A549 (cell line): ENCODE results near the gene MTPN. TPM values are rescaled to one million over a fixed set of nuclear protein-coding genes. Genes with fewer than 3 reads are reported as not detected.
A peak's percentile ranks its signal among the peaks of the same experiment; 100 is the strongest.

Source experiments
- ATAC-seq, 2 experiments: fragments of 200-7000 bp in 1 of 2; fragments of >200 bp in 1 of 2; cut with Nextera tagmentation in 1 of 2; cut with Tn5 transposase in 1 of 2; 3 replicates each; pipeline versions ENCODE4 v1.8.0 to v1.9.1; 2018 to 2020; ENCODE audit warnings: mild to moderate bottlenecking in 1 of 2, moderate library complexity in 1 of 2
- CTCF ChIA-PET: fragments of 300-600 bp; sonication (Branson Sonifier 250); formaldehyde crosslinking; extraction: SDS; loops from one replicate; lab custom pipeline; 2021; ENCODE audit warnings: antibody characterized with exemption, inconsistent platforms; lab: Yijun Ruan, JAX
- POLR2A ChIA-PET: fragments of 350-600 bp; formaldehyde crosslinking; extraction: SDS; loops from one replicate; lab custom pipeline; 2021; ENCODE audit warnings: antibody characterized with exemption, inconsistent platforms; lab: Yijun Ruan, JAX
- DNase-seq, 2 experiments: peaks; one replicate each; pipeline versions ENCODE4 v3.0.0 to v3.0.0-alpha.2; 2011 to 2016; ENCODE audit warnings: low read depth in 1 of 2, low spot score in 1 of 2
- FAIRE-seq: peaks from 2 replicates; lab custom pipeline; 2011; peaks lifted over from hg19 to GRCh38; lab: Jason Lieb, UNC
- H3K27ac ChIP-seq, 2 experiments: fragments of >200 bp; sonication (Bioruptor Twin); formaldehyde crosslinking; 3 replicates each; pipeline ENCODE4 v1.5.1; 2016 to 2017
- H3K4me1 ChIP-seq: fragments of >200 bp; sonication (Bioruptor Twin); formaldehyde crosslinking; 3 replicates; pipeline ENCODE4 v1.6.1; 2016
- H3K4me2 ChIP-seq: fragments of >200 bp; sonication (Bioruptor Twin); formaldehyde crosslinking; 3 replicates; pipeline ENCODE4 v1.6.1; 2016
- H3K4me3 ChIP-seq: fragments of >200 bp; sonication (Bioruptor Twin); formaldehyde crosslinking; 3 replicates; pipeline ENCODE4 v1.5.1; 2016
- H3K9me3 ChIP-seq: fragments of >200 bp; sonication (Bioruptor Twin); formaldehyde crosslinking; 3 replicates; pipeline ENCODE4 v1.6.1; 2016
- CBX2 ChIP-seq: fragments of 200-600 bp; sonication (generic); IDR thresholded peaks from 2 replicates; pipeline ENCODE4 v1.6.1; 2016; ENCODE audit warnings: low read depth, mild to moderate bottlenecking, borderline replicate concordance
- CHD2 ChIP-seq: fragments of 150-350 bp; IDR thresholded peaks from 2 replicates; pipeline ENCODE4 v1.6.1; 2014; ENCODE audit warnings: low read length; ENCODE audit not compliant: partially characterized antibody
- CHD4 ChIP-seq: fragments of 200-600 bp; sonication (generic); IDR thresholded peaks from 2 replicates; pipeline ENCODE4 v1.6.1; 2016; ENCODE audit warnings: antibody characterized with exemption, mild to moderate bottlenecking, borderline replicate concordance
- FOXS1 ChIP-seq: fragments of 250-450 bp; sonication (Bioruptor Pico); IDR thresholded peaks from 2 replicates; pipeline ENCODE4 v1.5.0; 2020; ENCODE audit warnings: mild to moderate bottlenecking, moderate library complexity
- GATA3 ChIP-seq: IDR thresholded peaks from 2 replicates; pipeline ENCODE4 v1.6.1; 2012; ENCODE audit warnings: borderline replicate concordance
- HDAC2 ChIP-seq: fragments of 200-600 bp; sonication (generic); IDR thresholded peaks from 2 replicates; pipeline ENCODE4 v1.6.1; 2016
- HEYL ChIP-seq: fragments of 250-450 bp; sonication (Bioruptor Pico); IDR thresholded peaks from 2 replicates; pipeline ENCODE4 v1.8.0; 2021; ENCODE audit warnings: mild to moderate bottlenecking, moderate library complexity
- HOXB13 ChIP-seq: fragments of 250-450 bp; sonication (Bioruptor Pico); IDR thresholded peaks from 2 replicates; pipeline ENCODE4 v1.5.0; 2020; ENCODE audit warnings: low read depth, mild to moderate bottlenecking, moderate library complexity
- JUN ChIP-seq, 2 experiments: fragments of >200 bp; sonication (Bioruptor Twin); formaldehyde crosslinking; IDR thresholded peaks; 2 replicates in 1 of 2; 3 replicates in 1 of 2; pipeline ENCODE4 v1.6.1; 2016 to 2017
- MYC ChIP-seq: IDR thresholded peaks from 2 replicates; pipeline ENCODE4 v1.6.1; 2012; ENCODE audit warnings: mild to moderate bottlenecking, inconsistent platforms, low read length, improper control_type of control experiment, borderline replicate concordance
- RAD21 ChIP-seq, 2 experiments: fragments of >200 bp in 1 of 2; sonication (Bioruptor Twin) in 1 of 2; formaldehyde crosslinking in 1 of 2; IDR thresholded peaks in 1 of 2; conservative IDR thresholded peaks in 1 of 2; 2 replicates in 1 of 2; 3 replicates in 1 of 2; pipeline ENCODE4 v1.6.1; 2012 to 2018; ENCODE audit warnings: inconsistent platforms in 1 of 2
- RFX5 ChIP-seq: fragments of 450-650 bp; IDR thresholded peaks from 2 replicates; pipeline ENCODE4 v1.7.1; 2014; ENCODE audit warnings: antibody characterized with exemption, mild to moderate bottlenecking, moderate library complexity
- SMC3 ChIP-seq: fragments of >200 bp; sonication (Bioruptor Twin); formaldehyde crosslinking; IDR thresholded peaks from 3 replicates; pipeline ENCODE4 v1.6.1; 2018; ENCODE audit warnings: inconsistent platforms
- SREBF2 ChIP-seq: fragments of 450-650 bp; IDR thresholded peaks from 2 replicates; pipeline ENCODE4 v1.6.1; 2014; ENCODE audit warnings: mild to moderate bottlenecking, moderate library complexity
- TFCP2L1 ChIP-seq: fragments of 250-450 bp; sonication (Bioruptor Pico); IDR thresholded peaks from 2 replicates; pipeline ENCODE4 v1.5.0; 2021; ENCODE audit warnings: mild to moderate bottlenecking
- ZFP36 ChIP-seq: fragments of 450-650 bp; IDR thresholded peaks from 2 replicates; pipeline ENCODE4 v1.6.1; 2014; ENCODE audit warnings: borderline replicate concordance; ENCODE audit not compliant: partially characterized antibody
- ZNF302 ChIP-seq: fragments of 250-450 bp; sonication (Bioruptor Pico); IDR thresholded peaks from 2 replicates; pipeline ENCODE4 v1.9.0; 2021; ENCODE audit warnings: inconsistent platforms, mild to moderate bottlenecking, moderate library complexity
- ZSCAN20 ChIP-seq: fragments of 250-450 bp; sonication (Bioruptor Pico); IDR thresholded peaks from 2 replicates; pipeline ENCODE4 v1.8.0; 2022; ENCODE audit warnings: mild to moderate bottlenecking, moderate library complexity
- WGBS: methylation state at CpG from one replicate; pipeline ENCODE4 v1.1.6; 2017; ENCODE audit errors: missing lambda C conversion rate; 5-methylcytosine and 5-hydroxymethylcytosine counted together
- polyA plus RNA-seq, 4 experiments: library from polyadenylated mRNA; depleted of rRNA in 3 of 4; stranded (reverse); fragments of >200 nt; fragmentation: RNase III in 1 of 4; extraction: RNeasy Plus Mini Kit Qiagen cat#74134 plus additional on column Dnase treatment in 1 of 4; gene quantifications; 2 replicates in 3 of 4; 3 replicates in 1 of 4; pipeline ENCODE4 v1.2.3, GENCODE V29; 2011 to 2017
- TF ChIP-seq, protein P1 (sequence below): fragments of >200 bp; sonication (Bioruptor Twin); formaldehyde crosslinking; IDR thresholded peaks from 3 replicates; pipeline ENCODE4 v1.5.1; 2016
- TF ChIP-seq, protein P2 (sequence below): fragments of 150-350 bp; IDR thresholded peaks from 2 replicates; pipeline ENCODE4 v1.6.1; 2014; ENCODE audit warnings: low read depth, mild to moderate bottlenecking, low read length
- TF ChIP-seq, protein P3 (sequence below): IDR thresholded peaks from 2 replicates; pipeline ENCODE4 v1.6.1; 2012
- TF ChIP-seq, protein P4 (sequence below): IDR thresholded peaks from 2 replicates; pipeline ENCODE4 v1.6.1; 2012

Gene MTPN
- polyA plus RNA-seq, 2 of the 4 experiments (the other 2 are of a cell fraction), result 147 to 206 TPM

DNA sequence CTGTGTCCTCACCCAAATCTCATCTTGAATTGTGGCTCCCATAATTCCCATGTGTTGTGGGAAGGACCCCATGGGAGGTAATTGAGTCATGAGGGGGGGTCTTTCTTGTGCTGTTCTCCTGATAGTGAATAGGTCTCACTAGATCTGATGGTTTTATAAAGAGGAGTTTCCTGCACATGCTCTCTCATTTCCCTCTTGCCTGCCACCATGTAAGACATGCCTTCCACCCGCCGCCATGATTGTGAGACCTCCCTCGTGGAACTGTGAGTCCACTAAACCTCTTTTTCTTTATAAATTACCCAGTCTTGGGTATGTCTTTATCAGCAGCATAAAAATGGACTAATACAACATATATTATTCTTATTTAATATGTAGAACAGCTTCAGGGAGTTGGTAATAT lies 29.0 kb upstream of the MTPN start:
- Histone ChIP-seq H3K4me3 (no peak overlapping the region), H3K9me3 (no peaks in the 10 kb centered on the region), H3K27ac (no peak overlapping the region), H3K4me1 (no peaks in the 10 kb centered on the region), H3K4me2 (no peak overlapping the region)
- no peak for DNase-seq
- no peak for TF ChIP-seq FOXS1 (CRISPR knock-in tag)
- TF ChIP-seq, protein P1, sequence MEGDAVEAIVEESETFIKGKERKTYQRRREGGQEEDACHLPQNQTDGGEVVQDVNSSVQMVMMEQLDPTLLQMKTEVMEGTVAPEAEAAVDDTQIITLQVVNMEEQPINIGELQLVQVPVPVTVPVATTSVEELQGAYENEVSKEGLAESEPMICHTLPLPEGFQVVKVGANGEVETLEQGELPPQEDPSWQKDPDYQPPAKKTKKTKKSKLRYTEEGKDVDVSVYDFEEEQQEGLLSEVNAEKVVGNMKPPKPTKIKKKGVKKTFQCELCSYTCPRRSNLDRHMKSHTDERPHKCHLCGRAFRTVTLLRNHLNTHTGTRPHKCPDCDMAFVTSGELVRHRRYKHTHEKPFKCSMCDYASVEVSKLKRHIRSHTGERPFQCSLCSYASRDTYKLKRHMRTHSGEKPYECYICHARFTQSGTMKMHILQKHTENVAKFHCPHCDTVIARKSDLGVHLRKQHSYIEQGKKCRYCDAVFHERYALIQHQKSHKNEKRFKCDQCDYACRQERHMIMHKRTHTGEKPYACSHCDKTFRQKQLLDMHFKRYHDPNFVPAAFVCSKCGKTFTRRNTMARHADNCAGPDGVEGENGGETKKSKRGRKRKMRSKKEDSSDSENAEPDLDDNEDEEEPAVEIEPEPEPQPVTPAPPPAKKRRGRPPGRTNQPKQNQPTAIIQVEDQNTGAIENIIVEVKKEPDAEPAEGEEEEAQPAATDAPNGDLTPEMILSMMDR, result no peak
- TF ChIP-seq RFX5, result no peak
- no peak for TF ChIP-seq TFCP2L1
- TF ChIP-seq HDAC2, result no peak
- no peak for TF ChIP-seq ZNF302
- TF ChIP-seq CBX2, result no peak
- TF ChIP-seq CHD2, result no peak
- no peak for TF ChIP-seq JUN (IDR thresholded peaks at IDR 0.05)
- TF ChIP-seq SREBF2, result no peak
- no peak for TF ChIP-seq GATA3
- no peak for TF ChIP-seq CHD4
- no peak for TF ChIP-seq ZSCAN20
- TF ChIP-seq RAD21 (conservative IDR thresholded peaks at IDR 0.05 in 1 of 2, IDR thresholded peaks at IDR 0.05 in 1 of 2), result no peak
- TF ChIP-seq MYC, result no peak
- TF ChIP-seq HEYL (CRISPR knock-in tag), result no peak
- TF ChIP-seq, protein P2, sequence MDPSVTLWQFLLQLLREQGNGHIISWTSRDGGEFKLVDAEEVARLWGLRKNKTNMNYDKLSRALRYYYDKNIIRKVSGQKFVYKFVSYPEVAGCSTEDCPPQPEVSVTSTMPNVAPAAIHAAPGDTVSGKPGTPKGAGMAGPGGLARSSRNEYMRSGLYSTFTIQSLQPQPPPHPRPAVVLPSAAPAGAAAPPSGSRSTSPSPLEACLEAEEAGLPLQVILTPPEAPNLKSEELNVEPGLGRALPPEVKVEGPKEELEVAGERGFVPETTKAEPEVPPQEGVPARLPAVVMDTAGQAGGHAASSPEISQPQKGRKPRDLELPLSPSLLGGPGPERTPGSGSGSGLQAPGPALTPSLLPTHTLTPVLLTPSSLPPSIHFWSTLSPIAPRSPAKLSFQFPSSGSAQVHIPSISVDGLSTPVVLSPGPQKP, result no peak
- no peak for TF ChIP-seq HOXB13
- TF ChIP-seq, protein P3, sequence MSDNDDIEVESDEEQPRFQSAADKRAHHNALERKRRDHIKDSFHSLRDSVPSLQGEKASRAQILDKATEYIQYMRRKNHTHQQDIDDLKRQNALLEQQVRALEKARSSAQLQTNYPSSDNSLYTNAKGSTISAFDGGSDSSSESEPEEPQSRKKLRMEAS, result no peak
- no peak for TF ChIP-seq SMC3
- WGBS, result 60% methylated on average over 3 of the region's 3 CpGs
- CTCF ChIA-PET, result interaction anchor here (1.2 to 9.4 kb wide), 2 partner anchors 207 to 400 kb away, joined by 3 to 134 read pairs; no protein-coding TSS in a partner anchor
- FAIRE-seq, result no peak
- ATAC-seq, result no peak
- POLR2A ChIA-PET, result no interaction called here

DNA sequence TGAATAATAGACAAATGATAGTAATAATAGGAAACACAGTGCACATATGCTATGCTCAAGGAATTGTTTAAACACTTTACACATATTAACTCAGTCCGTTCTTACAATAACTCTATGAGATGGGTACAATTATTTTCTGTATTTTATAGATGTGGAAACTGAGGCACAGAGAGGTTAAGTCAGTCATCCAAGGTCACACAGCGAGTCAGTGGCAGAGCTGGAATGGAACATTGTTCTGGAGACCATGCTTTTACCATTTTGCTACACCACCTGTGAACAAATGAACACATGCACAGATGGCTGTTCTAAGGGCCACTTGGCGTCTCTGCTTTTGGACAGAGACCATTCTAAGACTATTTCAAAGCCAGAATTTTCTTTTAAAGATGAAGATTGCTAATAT lies 26.9 kb upstream of the MTPN start:
- Histone ChIP-seq H3K27ac (no peak overlapping the region), H3K4me3 (no peak overlapping the region), H3K9me3 (no peaks in the 10 kb centered on the region)
- TF ChIP-seq ZFP36 (peak; percentile 10), HDAC2 (no peak)
- TF ChIP-seq, protein P4, sequence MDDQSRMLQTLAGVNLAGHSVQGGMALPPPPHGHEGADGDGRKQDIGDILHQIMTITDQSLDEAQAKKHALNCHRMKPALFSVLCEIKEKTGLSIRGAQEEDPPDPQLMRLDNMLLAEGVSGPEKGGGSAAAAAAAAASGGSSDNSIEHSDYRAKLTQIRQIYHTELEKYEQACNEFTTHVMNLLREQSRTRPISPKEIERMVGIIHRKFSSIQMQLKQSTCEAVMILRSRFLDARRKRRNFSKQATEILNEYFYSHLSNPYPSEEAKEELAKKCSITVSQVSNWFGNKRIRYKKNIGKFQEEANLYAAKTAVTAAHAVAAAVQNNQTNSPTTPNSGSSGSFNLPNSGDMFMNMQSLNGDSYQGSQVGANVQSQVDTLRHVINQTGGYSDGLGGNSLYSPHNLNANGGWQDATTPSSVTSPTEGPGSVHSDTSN, result no peak
- TF ChIP-seq, all 56 proteins: peak for 1
- H3K4me2 ChIP-seq, result no peak overlapping the region
- ChIA-PET POLR2A (no interaction called here), CTCF (interaction anchor here (1.4 kb wide), 1 partner anchor 203 kb away, joined by 7 read pairs; no protein-coding TSS in a partner anchor)
- WGBS, result 48% methylated on average over 3 of the region's 3 CpGs
- ATAC-seq, result no peak
- FAIRE-seq, result no peak
- DNase-seq, result no peak
- 0 out of 3 replicates have a peak, but pooled peaks cover 9% of the 10 kb centered on the region for H3K4me1 ChIP-seq
